GM23338 (cell line): ENCODE data around the gene EMX1. TPM values are rescaled to one million over a fixed set of nuclear protein-coding genes. Genes with fewer than 3 reads are reported as not detected.

Source experiments
- ATAC-seq: fragments of 200-7000 bp; cut with Tn5 transposase; 3 replicates; pipeline ENCODE4 v1.9.1; 2020
- DNase-seq: peaks from one replicate; pipeline ENCODE4 v3.0.0-alpha.2; 2015; ENCODE audit warnings: low spot score
- H2AFZ ChIP-seq: fragments of 200-600 bp; sonication (generic); 2 replicates; pipeline ENCODE4 v1.8.0; 2016; ENCODE audit warnings: antibody characterized with exemption, mild to moderate bottlenecking, moderate library complexity
- H3F3A ChIP-seq: fragments of 200-600 bp; sonication (generic); replicated peaks from 2 replicates; pipeline ENCODE4 v1.8.0; 2017; ENCODE audit warnings: antibody characterized with exemption, mixed run types, low read depth
- H3K27ac ChIP-seq: fragments of 200-600 bp; sonication (generic); 2 replicates; pipeline ENCODE4 v1.6.1; 2016; ENCODE audit warnings: low read depth
- H3K27me3 ChIP-seq: fragments of 200-600 bp; sonication (generic); 2 replicates; pipeline ENCODE4 v1.8.0; 2016; ENCODE audit warnings: mild to moderate bottlenecking, mixed run types, moderate library complexity; ENCODE audit not compliant: insufficient read depth
- H3K36me3 ChIP-seq: fragments of 200-600 bp; sonication (generic); 2 replicates; pipeline ENCODE4 v1.8.0; 2016; ENCODE audit warnings: mild to moderate bottlenecking; ENCODE audit not compliant: insufficient read depth
- H3K4me1 ChIP-seq: fragments of 200-600 bp; sonication (generic); 2 replicates; pipeline ENCODE4 v1.8.0; 2016; ENCODE audit warnings: mild to moderate bottlenecking, moderate library complexity; ENCODE audit not compliant: insufficient read depth
- H3K4me2 ChIP-seq: fragments of 200-600 bp; sonication (generic); 2 replicates; pipeline ENCODE4 v1.7.1; 2017; ENCODE audit warnings: mixed run types
- H3K4me3 ChIP-seq: fragments of 200-600 bp; sonication (generic); 2 replicates; pipeline ENCODE4 v1.6.1; 2016; ENCODE audit warnings: mixed run types
- H3K79me2 ChIP-seq: fragments of 200-600 bp; sonication (generic); replicated peaks from 2 replicates; pipeline ENCODE4 v1.8.0; 2017; ENCODE audit warnings: mild to moderate bottlenecking; ENCODE audit not compliant: insufficient read depth
- H3K9me2 ChIP-seq: fragments of 200-600 bp; sonication (generic); 2 replicates; pipeline ENCODE4 v1.8.0; 2017; ENCODE audit not compliant: insufficient read depth
- H4K20me1 ChIP-seq: fragments of 200-600 bp; sonication (generic); replicated peaks from 2 replicates; pipeline ENCODE4 v1.8.0; 2017; ENCODE audit warnings: mild to moderate bottlenecking; ENCODE audit not compliant: insufficient read depth
- H3K27ac Mint-ChIP-seq: 2 replicates; pipeline ENCODE4 v1.8.0; 2020; ENCODE audit warnings: inconsistent platforms, mild to moderate bottlenecking, moderate library complexity, mixed read lengths
- H3K27me3 Mint-ChIP-seq: 3 replicates; pipeline ENCODE4 v1.8.0; 2022; ENCODE audit warnings: low read depth, mild to moderate bottlenecking, moderate library complexity, mixed read lengths, inconsistent platforms; ENCODE audit not compliant: insufficient read depth, poor library complexity
- H3K36me3 Mint-ChIP-seq: 3 replicates; pipeline ENCODE4 v1.8.0; 2021; ENCODE audit warnings: low read depth, mild to moderate bottlenecking, inconsistent platforms, moderate library complexity, mixed read lengths
- H3K4me1 Mint-ChIP-seq: 3 replicates; pipeline ENCODE4 v1.8.0; 2020; ENCODE audit warnings: mild to moderate bottlenecking, inconsistent platforms, mixed read lengths
- H3K4me3 Mint-ChIP-seq: 3 replicates; pipeline ENCODE4 v1.8.0; 2021; ENCODE audit warnings: moderate library complexity, mild to moderate bottlenecking, inconsistent platforms, mixed read lengths
- H3K9me3 Mint-ChIP-seq: 3 replicates; pipeline ENCODE4 v1.8.0; 2020; ENCODE audit warnings: moderate library complexity, mild to moderate bottlenecking, inconsistent platforms, mixed read lengths
- EZH2 ChIP-seq: fragments of 200-600 bp; sonication (generic); IDR thresholded peaks from one replicate; pipeline ENCODE4 v1.8.0; 2017; ENCODE audit warnings: antibody characterized with exemption, mild to moderate bottlenecking, low read depth; ENCODE audit not compliant: unreplicated experiment
- EZH2phosphoT487 ChIP-seq: fragments of 200-600 bp; sonication (generic); IDR thresholded peaks from one replicate; pipeline ENCODE4 v1.8.1; 2018; ENCODE audit warnings: antibody characterized with exemption; ENCODE audit not compliant: unreplicated experiment
- JUNB ChIP-seq: IDR thresholded peaks from one replicate; pipeline ENCODE4 v1.6.1; 2016; ENCODE audit warnings: antibody characterized with exemption; ENCODE audit not compliant: unreplicated experiment
- NANOG ChIP-seq: IDR thresholded peaks from 2 replicates; pipeline ENCODE4 v1.6.1; 2016; ENCODE audit warnings: antibody characterized with exemption, borderline replicate concordance
- POLR2AphosphoS5 ChIP-seq: IDR thresholded peaks from 2 replicates; pipeline ENCODE4 v1.6.1; 2016; ENCODE audit warnings: antibody characterized with exemption, low read depth
- STAT1 ChIP-seq: IDR thresholded peaks from one replicate; pipeline ENCODE4 v1.6.1; 2016; ENCODE audit warnings: antibody characterized with exemption; ENCODE audit not compliant: unreplicated experiment
- polyA plus RNA-seq: library from polyadenylated mRNA; unstranded; fragments of >200 nt; fragmentation: Nextera tagmentation; extraction: Ambion mirVana; gene quantifications from 2 replicates; pipeline ENCODE4 v1.2.1, GENCODE V29; 2016
- total RNA-seq: library from RNA; depleted of rRNA; stranded (reverse); fragments of >200 nt; shearing (Covaris generic); gene quantifications from 2 replicates; pipeline ENCODE4 v1.2.3, GENCODE V29; 2014
- TF ChIP-seq, protein P1 (sequence below), 2 experiments: fragments of 200-600 bp in 1 of 2; sonication (generic) in 1 of 2; conservative IDR thresholded peaks; 2 replicates each; pipeline versions ENCODE4 v1.5.1 to v1.6.1; 2016 to 2017; ENCODE audit warnings: antibody characterized with exemption in 2 of 2, low read depth in 2 of 2, mild to moderate bottlenecking in 2 of 2, moderate library complexity in 1 of 2
- TF ChIP-seq, protein P2 (sequence below): IDR thresholded peaks from 2 replicates; pipeline ENCODE4 v1.6.1; 2016; ENCODE audit warnings: antibody characterized with exemption

The EMX1 gene
- total and polyA plus RNA-seq, 2 experiments from 2014 or later: 3.9 to 7.9 TPM

DNA sequence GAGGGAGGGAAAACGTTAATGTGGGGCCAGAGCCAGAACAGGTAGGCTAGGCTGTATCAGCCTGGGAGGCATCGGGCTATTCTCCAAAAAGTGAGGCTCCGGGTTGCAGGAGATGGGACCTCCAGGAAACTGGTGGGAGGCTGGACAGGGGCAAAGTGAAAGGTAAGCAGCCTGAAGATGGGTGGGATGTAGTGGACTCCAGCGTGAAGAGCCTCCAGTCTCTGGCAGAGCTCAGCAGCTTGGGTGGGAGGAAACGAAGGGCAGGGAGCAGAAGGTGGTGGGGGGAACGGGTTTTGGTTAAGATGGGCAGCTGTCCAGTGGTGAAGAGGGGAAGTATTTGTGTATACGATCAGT lies 3.1 kb upstream of the EMX1 start:
- TF ChIP-seq EZH2 (no peak), EZH2phosphoT487 (no peak), STAT1 (no peak), NANOG (no peak), JUNB (no peak)
- TF ChIP-seq, protein P1, sequence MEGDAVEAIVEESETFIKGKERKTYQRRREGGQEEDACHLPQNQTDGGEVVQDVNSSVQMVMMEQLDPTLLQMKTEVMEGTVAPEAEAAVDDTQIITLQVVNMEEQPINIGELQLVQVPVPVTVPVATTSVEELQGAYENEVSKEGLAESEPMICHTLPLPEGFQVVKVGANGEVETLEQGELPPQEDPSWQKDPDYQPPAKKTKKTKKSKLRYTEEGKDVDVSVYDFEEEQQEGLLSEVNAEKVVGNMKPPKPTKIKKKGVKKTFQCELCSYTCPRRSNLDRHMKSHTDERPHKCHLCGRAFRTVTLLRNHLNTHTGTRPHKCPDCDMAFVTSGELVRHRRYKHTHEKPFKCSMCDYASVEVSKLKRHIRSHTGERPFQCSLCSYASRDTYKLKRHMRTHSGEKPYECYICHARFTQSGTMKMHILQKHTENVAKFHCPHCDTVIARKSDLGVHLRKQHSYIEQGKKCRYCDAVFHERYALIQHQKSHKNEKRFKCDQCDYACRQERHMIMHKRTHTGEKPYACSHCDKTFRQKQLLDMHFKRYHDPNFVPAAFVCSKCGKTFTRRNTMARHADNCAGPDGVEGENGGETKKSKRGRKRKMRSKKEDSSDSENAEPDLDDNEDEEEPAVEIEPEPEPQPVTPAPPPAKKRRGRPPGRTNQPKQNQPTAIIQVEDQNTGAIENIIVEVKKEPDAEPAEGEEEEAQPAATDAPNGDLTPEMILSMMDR (conservative IDR thresholded peaks at IDR 0.05; ENCODE audit: low read depth in 2 of 2): no peak
- TF ChIP-seq, protein P2, sequence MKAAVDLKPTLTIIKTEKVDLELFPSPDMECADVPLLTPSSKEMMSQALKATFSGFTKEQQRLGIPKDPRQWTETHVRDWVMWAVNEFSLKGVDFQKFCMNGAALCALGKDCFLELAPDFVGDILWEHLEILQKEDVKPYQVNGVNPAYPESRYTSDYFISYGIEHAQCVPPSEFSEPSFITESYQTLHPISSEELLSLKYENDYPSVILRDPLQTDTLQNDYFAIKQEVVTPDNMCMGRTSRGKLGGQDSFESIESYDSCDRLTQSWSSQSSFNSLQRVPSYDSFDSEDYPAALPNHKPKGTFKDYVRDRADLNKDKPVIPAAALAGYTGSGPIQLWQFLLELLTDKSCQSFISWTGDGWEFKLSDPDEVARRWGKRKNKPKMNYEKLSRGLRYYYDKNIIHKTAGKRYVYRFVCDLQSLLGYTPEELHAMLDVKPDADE: no peak
- H3K4me3 Mint-ChIP-seq: peak overlapping the region; percentile 62; the same call in 2 of the 3 replicates

DNA sequence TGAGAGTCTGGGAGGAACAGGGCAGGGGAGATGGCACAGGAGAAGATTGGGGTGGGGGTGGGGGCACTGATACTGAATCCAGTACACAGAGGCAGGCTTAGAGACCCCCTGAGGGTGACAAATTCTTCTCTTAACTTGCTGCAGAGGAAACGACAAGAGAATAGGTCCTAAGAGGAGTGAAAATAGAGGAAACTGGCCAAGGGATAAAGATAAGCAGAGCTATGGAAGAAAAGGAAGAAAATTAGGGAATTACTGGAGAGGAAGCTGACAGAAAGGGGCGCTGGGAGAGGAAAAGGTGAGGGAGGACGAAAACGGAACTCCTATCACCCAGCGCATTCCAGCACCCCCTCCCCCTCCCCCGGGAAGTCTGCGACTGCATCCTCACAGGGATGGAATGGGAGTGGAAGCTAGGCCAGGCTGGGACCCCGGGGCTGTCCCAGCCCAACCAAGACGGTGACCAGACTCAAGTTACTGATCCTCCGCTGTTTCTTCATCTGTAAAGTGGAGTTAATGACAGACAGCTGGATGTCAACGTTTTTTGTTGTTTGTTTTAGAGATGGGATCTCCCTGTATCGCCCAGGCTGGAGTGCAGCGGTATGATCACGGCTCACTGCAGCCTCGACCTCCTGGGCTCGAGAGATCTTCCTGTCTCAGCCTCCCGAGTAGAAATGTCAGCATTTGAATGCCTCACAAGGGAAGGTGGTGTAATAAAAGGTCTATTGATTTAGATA lies 2.6 kb upstream of the EMX1 start:
- Mint-ChIP-seq H3K9me3 (peaks cover 3% of the 10 kb centered on the region; the same call in 2 of the 3 replicates), H3K4me1 (peaks cover 35% of the 10 kb centered on the region), H3K4me3 (peak overlapping the region; percentile 62), H3K27ac (no peak overlapping the region), H3K36me3 (no peaks in the 10 kb centered on the region; the same call in 2 of the 3 replicates), H3K27me3 (peaks cover 66% of the 10 kb centered on the region)
- TF ChIP-seq POLR2AphosphoS5 (0 out of 2 replicates have a peak, but pooled peaks have one; percentile 18), EZH2phosphoT487 (no peak), EZH2 (peak; percentile 75)
- TF ChIP-seq, protein P1 (conservative IDR thresholded peaks at IDR 0.05; ENCODE audit: low read depth in 2 of 2): no peak
- peak overlapping the region; percentile 96 for H3K4me2 ChIP-seq
- no peak overlapping the region for H3K27ac ChIP-seq
- peaks cover 35% of the 10 kb centered on the region for H3K4me1 ChIP-seq
- H3K4me3 ChIP-seq: peak overlapping the region; percentile 56
- peaks cover 99% of the 10 kb centered on the region for H3K27me3 ChIP-seq
- peaks cover 22% of the 10 kb centered on the region for H3F3A ChIP-seq
- no peaks in the 10 kb centered on the region for H3K36me3 ChIP-seq
- H4K20me1 ChIP-seq: peaks cover 7% of the 10 kb centered on the region
- H3K79me2 ChIP-seq: no peaks in the 10 kb centered on the region
- H3K9me2 ChIP-seq: no peaks in the 10 kb centered on the region
- peak overlapping the region; percentile 67; the same call in 1 of the 2 replicates for H2AFZ ChIP-seq
- no peak for ATAC-seq
- DNase-seq: peak; percentile 79

More for the DNA sequence above, 3.1 kb upstream of the EMX1 start:
- Histone ChIP-seq H2AFZ (no peak overlapping the region), H3K79me2 (no peaks in the 10 kb centered on the region), H3K4me3 (peak overlapping the region; percentile 56; the same call in 1 of the 2 replicates), H3K9me2 (no peaks in the 10 kb centered on the region), H3K27ac (no peak overlapping the region), H4K20me1 (peaks cover 1% of the 10 kb centered on the region), H3K4me2 (peak overlapping the region; percentile 96), H3K27me3 (peaks cover 99% of the 10 kb centered on the region), H3K36me3 (no peaks in the 10 kb centered on the region), H3K4me1 (peaks cover 29% of the 10 kb centered on the region), H3F3A (peaks cover 17% of the 10 kb centered on the region)
- DNase-seq (no peak), ATAC-seq (no peak)
- Mint-ChIP-seq H3K4me1 (peaks cover 29% of the 10 kb centered on the region), H3K27me3 (peaks cover 66% of the 10 kb centered on the region), H3K36me3 (no peaks in the 10 kb centered on the region; the same call in 2 of the 3 replicates), H3K27ac (no peak overlapping the region), H3K9me3 (peaks cover 3% of the 10 kb centered on the region; the same call in 2 of the 3 replicates)
